Kidney capillary endothelial cell (primary cell): ENCODE measurements around the gene TM4SF1.

Source experiments
- DNase-seq: peaks from one replicate; pipeline ENCODE4 v3.0.0-alpha.2; 2018; ENCODE audit warnings: low spot score

The TM4SF1 gene

GRCh38 chr3:149377408-149378364, at the start of gene TM4SF1:
TM4SF1 (minus strand) TSS chr3:149377649; CDS start chr3:149377547, 102 bp downstream.
- DNase-seq, result peak; percentile 100

GRCh38 chr3:149426325-149426724, 48.9 kb upstream of the TM4SF1 start:
- no peak for DNase-seq

- peak; percentile 44 for DNase-seq
Observed at GRCh38 chr3:149424918-149425317, 47.5 kb upstream of the TM4SF1 start.

GRCh38 chr3:149421764-149422163, 44.3 kb upstream of the TM4SF1 start:
- DNase-seq, result no peak

GRCh38 chr3:149419816-149420215, 42.4 kb upstream of the TM4SF1 start:
- DNase-seq, result no peak

GRCh38 chr3:149417727-149418126, 40.3 kb upstream of the TM4SF1 start:
- no peak for DNase-seq

- DNase-seq, result no peak
Observed at GRCh38 chr3:149417174-149417573, 39.7 kb upstream of the TM4SF1 start.

GRCh38 chr3:149415484-149415883, 38.0 kb upstream of the TM4SF1 start:
- no peak for DNase-seq

GRCh38 chr3:149414557-149415231, 37.2 kb upstream of the TM4SF1 start:
- DNase-seq, result no peak

- DNase-seq, result no peak
Observed at GRCh38 chr3:149411583-149411982, 34.1 kb upstream of the TM4SF1 start.

- DNase-seq, result no peak
Observed at GRCh38 chr3:149409351-149409750, 31.9 kb upstream of the TM4SF1 start.

- DNase-seq, result no peak
Observed at GRCh38 chr3:149407898-149408297, 30.4 kb upstream of the TM4SF1 start.

GRCh38 chr3:149406244-149406752, 28.8 kb upstream of the TM4SF1 start:
- no peak for DNase-seq

- DNase-seq, result no peak
Observed at GRCh38 chr3:149403443-149403842, 26.0 kb upstream of the TM4SF1 start.

- no peak for DNase-seq
Observed at GRCh38 chr3:149402481-149402880, 25.0 kb upstream of the TM4SF1 start.

GRCh38 chr3:149401926-149402310, 24.5 kb upstream of the TM4SF1 start:
- no peak for DNase-seq

- no peak for DNase-seq
Observed at GRCh38 chr3:149401212-149401925, 23.9 kb upstream of the TM4SF1 start.

GRCh38 chr3:149400645-149401044, 23.2 kb upstream of the TM4SF1 start:
- DNase-seq, result no peak

- no peak for DNase-seq
Observed at GRCh38 chr3:149398296-149398695, 20.8 kb upstream of the TM4SF1 start.

- no peak for DNase-seq
Observed at GRCh38 chr3:149397528-149397927, 20.1 kb upstream of the TM4SF1 start.

GRCh38 chr3:149396476-149396875, 19.0 kb upstream of the TM4SF1 start:
- no peak for DNase-seq
